GM23248 (cell line): Measurements from ENCODE around the gene LIMCH1.

ENCODE experiments used
- EZH2 ChIP-seq: fragments of 200-600 bp; sonication (generic); IDR thresholded peaks from 2 replicates; pipeline ENCODE4 v1.6.1; 2018; ENCODE audit warnings: antibody characterized with exemption, mild to moderate bottlenecking; ENCODE audit not compliant: insufficient read depth, poor library complexity, severe bottlenecking
- EZH2phosphoT487 ChIP-seq: fragments of 200-600 bp; sonication (generic); IDR thresholded peaks from 2 replicates; pipeline ENCODE4 v1.6.1; 2018; ENCODE audit warnings: antibody characterized with exemption, moderate library complexity, mild to moderate bottlenecking, low read depth; ENCODE audit not compliant: insufficient read depth

DNA sequence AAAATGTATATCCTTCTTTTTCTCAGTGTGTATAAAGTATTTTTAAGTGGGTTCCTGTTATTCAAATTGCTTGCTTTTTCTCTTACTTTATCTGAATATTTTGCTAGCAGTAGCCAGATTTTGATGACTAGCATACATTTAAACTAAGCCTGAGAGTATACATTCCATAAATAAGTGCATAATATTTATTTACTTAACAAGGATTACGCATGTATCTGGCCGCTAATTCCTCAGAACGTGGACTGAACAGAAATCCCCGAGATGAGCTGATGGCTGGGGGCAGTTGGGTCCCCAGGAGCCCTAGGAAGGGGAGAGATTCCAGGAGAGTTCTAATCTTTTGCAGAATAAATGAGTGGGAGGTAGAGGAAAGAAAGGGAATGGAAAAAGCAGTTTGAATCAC is 119.6 kb downstream of the LIMCH1 start:
- TF ChIP-seq EZH2phosphoT487: no peak
- no peak for TF ChIP-seq EZH2
